Suprapubic skin (tissue), 4 donors: ENCODE data around the gene EYS.

Experiments used
- CTCF ChIP-seq, 2 donors: fragments of 200-600 bp in 1 of 2; fragments of 450-650 bp in 1 of 2; sonication (generic) in 1 of 2; IDR thresholded peaks; one replicate each; pipeline ENCODE4 v1.5.1; 2016 to 2019; ENCODE audit warnings: antibody characterized with exemption in 2 of 2, mild to moderate bottlenecking in 1 of 2, moderate library complexity in 1 of 2
- POLR2A ChIP-seq, 2 donors: fragments of 450-650 bp; IDR thresholded peaks; one replicate each; pipeline ENCODE4 v1.6.1; 2017; ENCODE audit warnings: antibody characterized with exemption in 2 of 2, mild to moderate bottlenecking in 2 of 2, moderate library complexity in 2 of 2
- POLR2AphosphoS5 ChIP-seq, 3 donors: sonication (generic); formaldehyde crosslinking; IDR thresholded peaks; one replicate each; pipeline ENCODE4 v1.6.1; 2017; ENCODE audit warnings: antibody characterized with exemption in 3 of 3

- TF ChIP-seq CTCF (IDR thresholded peaks at IDR 0.05) (no peak), POLR2AphosphoS5 (IDR thresholded peaks at IDR 0.05) (no peak), POLR2A (IDR thresholded peaks at IDR 0.05) (no peak)
These were observed 1819.8 kb downstream of the EYS start for GRCh38 chr6:63887002-63887751.
